Measurements from ENCODE around the gene METTL3.

DNA sequence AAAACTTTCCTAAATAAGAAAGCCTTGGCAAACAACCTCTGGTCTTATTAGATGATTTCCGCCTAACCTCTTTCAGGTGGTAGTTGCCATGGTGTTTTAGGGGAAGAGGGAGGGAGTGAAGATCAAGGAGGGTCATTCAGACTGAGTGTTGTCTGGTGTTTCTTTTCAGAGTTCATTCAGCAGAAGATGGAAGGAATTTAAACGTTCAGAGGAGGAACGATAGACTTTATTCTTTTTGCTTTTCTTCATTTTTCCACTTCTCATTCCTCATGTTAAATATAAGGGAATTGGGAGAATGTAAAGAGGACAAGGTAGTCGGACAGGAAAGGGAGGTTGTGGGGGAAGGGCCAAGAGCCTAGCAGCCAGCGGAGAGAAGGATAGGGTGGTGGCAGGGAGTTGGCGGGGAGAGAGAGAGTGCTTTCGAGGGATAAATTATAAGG lies 32.4 kb upstream of the METTL3 start:
- TF ChIP-seq YY1 (IDR thresholded peaks at IDR 0.05; ENCODE audit: insufficient read depth, insufficient read length), result no peak
- no peak for TF ChIP-seq SUZ12 (IDR thresholded peaks at IDR 0.05; ENCODE audit: extremely low read depth, insufficient read depth, insufficient read length)
